ENCODE data around the gene DNAAF3. TPM values are rescaled to one million over a fixed set of nuclear protein-coding genes. Genes with fewer than 3 reads are reported as not detected.

DNAAF3 gene
- total RNA-seq, 4 donors from 2014 or later = 0.40 TPM; not detected in 3

DNA sequence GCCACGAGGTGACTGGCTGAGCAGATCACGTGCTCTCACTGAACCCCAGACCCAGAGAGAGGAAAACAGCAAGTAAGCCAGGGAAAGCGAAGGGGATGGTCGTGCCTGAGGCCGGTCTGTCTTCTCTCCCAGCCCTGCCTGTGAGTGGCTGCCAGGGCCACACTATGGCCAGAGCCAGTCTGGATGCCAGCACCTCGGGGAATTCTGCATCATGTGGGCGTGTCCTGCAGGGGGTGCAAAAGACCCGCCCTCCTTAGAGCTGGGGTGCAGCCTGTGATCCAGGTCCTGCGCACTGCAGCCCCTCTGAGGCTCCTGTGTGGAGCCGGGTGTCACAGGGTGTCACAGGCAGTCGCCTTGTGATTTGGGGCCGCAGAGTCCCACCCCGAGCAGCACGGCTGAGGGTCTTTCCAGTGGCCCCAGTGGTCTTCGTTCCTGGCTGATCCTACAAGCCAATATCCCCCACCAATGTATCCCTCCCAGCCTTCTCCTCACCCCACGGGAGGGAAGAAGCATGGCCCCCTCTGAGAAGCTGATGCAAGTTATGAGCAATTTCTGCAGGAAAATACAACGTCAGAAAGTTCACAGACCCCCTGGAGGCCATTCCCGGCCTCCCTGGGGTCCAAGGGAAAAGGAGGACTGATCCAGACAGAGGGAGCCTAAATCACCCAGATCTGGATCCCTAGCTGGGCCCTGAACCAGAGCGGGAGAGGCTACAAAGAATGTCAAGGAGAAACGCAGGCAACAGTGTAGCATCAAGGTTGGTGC lies 56.7 kb downstream of the DNAAF3 start:
- H3K36me3 ChIP-seq = peaks cover 0 to 30% (median 0%) of the 10 kb centered on the region in 3 donors
- no peaks in the 10 kb centered on the region for H3K27me3 ChIP-seq
- no peak overlapping the region for H3K27ac ChIP-seq
- TF ChIP-seq POLR2A (IDR thresholded peaks at IDR 0.05) = no peak
- TF ChIP-seq, protein P1, sequence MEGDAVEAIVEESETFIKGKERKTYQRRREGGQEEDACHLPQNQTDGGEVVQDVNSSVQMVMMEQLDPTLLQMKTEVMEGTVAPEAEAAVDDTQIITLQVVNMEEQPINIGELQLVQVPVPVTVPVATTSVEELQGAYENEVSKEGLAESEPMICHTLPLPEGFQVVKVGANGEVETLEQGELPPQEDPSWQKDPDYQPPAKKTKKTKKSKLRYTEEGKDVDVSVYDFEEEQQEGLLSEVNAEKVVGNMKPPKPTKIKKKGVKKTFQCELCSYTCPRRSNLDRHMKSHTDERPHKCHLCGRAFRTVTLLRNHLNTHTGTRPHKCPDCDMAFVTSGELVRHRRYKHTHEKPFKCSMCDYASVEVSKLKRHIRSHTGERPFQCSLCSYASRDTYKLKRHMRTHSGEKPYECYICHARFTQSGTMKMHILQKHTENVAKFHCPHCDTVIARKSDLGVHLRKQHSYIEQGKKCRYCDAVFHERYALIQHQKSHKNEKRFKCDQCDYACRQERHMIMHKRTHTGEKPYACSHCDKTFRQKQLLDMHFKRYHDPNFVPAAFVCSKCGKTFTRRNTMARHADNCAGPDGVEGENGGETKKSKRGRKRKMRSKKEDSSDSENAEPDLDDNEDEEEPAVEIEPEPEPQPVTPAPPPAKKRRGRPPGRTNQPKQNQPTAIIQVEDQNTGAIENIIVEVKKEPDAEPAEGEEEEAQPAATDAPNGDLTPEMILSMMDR (IDR thresholded peaks at IDR 0.05) = no peak
- H3K4me1 ChIP-seq = peaks cover 0 to 28% (median 8%) of the 10 kb centered on the region in 4 donors
- DNase-seq = no peak
- H3K9me3 ChIP-seq = no peaks in the 10 kb centered on the region
- no peak overlapping the region for H3K4me3 ChIP-seq

Small RNA genes within 50 kb of the gene (small RNA-seq; reads per million reads assigned to genes)
- gene MIR7975 (0 reads per million in 2 donors), gene RF01210 (0 reads per million in 2 donors)

Other genes starting within 250 kb of the DNAAF3 start
- not detected for gene NLRP7, start 219.1 kb downstream of the DNAAF3 start, total RNA-seq
- gene NLRP2, start 200.2 kb downstream of the DNAAF3 start, total RNA-seq = 10 to 100 TPM in 2 of 4 donors, 1 to 10 TPM in 2; 9.2 to 24.9 (median 11.6) TPM
- gene GP6, start 128.3 kb downstream of the DNAAF3 start, total RNA-seq = under 1 TPM in 1 of 4 donors, not detected in 3; 0.57 TPM
- gene RDH13, start 103.5 kb downstream of the DNAAF3 start, total RNA-seq = 10 to 100 TPM; 21.5 to 84.2 (median 49.0) TPM
- gene EPS8L1, start 90.7 kb downstream of the DNAAF3 start, total RNA-seq = 10 to 100 TPM in 3 of 4 donors, 1 to 10 TPM in 1; 5.0 to 43.8 (median 23.1) TPM
- gene PPP1R12C, start 49.0 kb downstream of the DNAAF3 start, total RNA-seq = 100 to 1,000 TPM; 113 to 512 (median 193) TPM
- gene TNNT1, start 17.4 kb downstream of the DNAAF3 start, total RNA-seq = not detected
- gene TNNI3, start 8.9 kb downstream of the DNAAF3 start, total RNA-seq = not detected
- under 1 TPM in 2 of 4 donors, not detected in 2; 0.70 to 0.94 TPM for gene SYT5, start 13.7 kb upstream of the DNAAF3 start, total RNA-seq
- 100 to 1,000 TPM in 3 of 4 donors, 10 to 100 TPM in 1; 26.4 to 261 (median 246) TPM for gene PTPRH, start 42.9 kb upstream of the DNAAF3 start, total RNA-seq
- 10 to 100 TPM in 3 of 4 donors, 1 to 10 TPM in 1; 9.1 to 39.8 (median 15.1) TPM for gene TMEM86B, start 62.1 kb upstream of the DNAAF3 start, total RNA-seq
- gene PPP6R1, start 92.4 kb upstream of the DNAAF3 start, total RNA-seq = 100 to 1,000 TPM in 2 of 4 donors, 10 to 100 TPM in 2; 71.2 to 123 (median 94.8) TPM
- gene HSPBP1, start 113.5 kb upstream of the DNAAF3 start, total RNA-seq = 10 to 100 TPM; 14.4 to 38.0 (median 25.6) TPM
- 1 to 10 TPM in 3 of 4 donors, under 1 TPM in 1; 0.35 to 6.6 (median 3.0) TPM for gene BRSK1, start 117.4 kb upstream of the DNAAF3 start, total RNA-seq
- gene TMEM150B, start 158.7 kb upstream of the DNAAF3 start, total RNA-seq = 100 to 1,000 TPM in 3 of 4 donors, 10 to 100 TPM in 1; 26.4 to 235 (median 199) TPM
- gene KMT5C, start 173.3 kb upstream of the DNAAF3 start, total RNA-seq = 10 to 100 TPM; 14.4 to 45.6 (median 43.9) TPM
- gene COX6B2, start 188.1 kb upstream of the DNAAF3 start, total RNA-seq = not detected
- not detected for gene GARIN5B, start 196.6 kb upstream of the DNAAF3 start, total RNA-seq
- not detected for gene IL11, start 203.8 kb upstream of the DNAAF3 start, total RNA-seq
- not detected for gene TMEM190, start 210.2 kb upstream of the DNAAF3 start, total RNA-seq
- 10 to 100 TPM; 19.8 to 75.8 (median 61.6) TPM for gene TMEM238, start 217.7 kb upstream of the DNAAF3 start, total RNA-seq
- 100 to 1,000 TPM; 116 to 394 (median 283) TPM for gene RPL28, start 219.3 kb upstream of the DNAAF3 start, total RNA-seq
- 1 to 10 TPM; 5.2 to 9.1 (median 7.6) TPM for gene UBE2S, start 241.2 kb upstream of the DNAAF3 start, total RNA-seq